ENCODE data around the gene AURKA.

The AURKA gene

GRCh38 chr20:56371977-56372376 is 20.0 kb downstream of the AURKA start:
- H3K9me3 ChIP-seq (replicated peaks; ENCODE audit: insufficient read depth, low read length) = no peaks in the 10 kb centered on the region
- H3K9me2 ChIP-seq (replicated peaks; ENCODE audit: insufficient read depth, low read length) = no peaks in the 10 kb centered on the region
- peaks cover 37% of the 10 kb centered on the region for H3K79me2 ChIP-seq (ENCODE audit: low read length)
- no peaks in the 10 kb centered on the region for H3K4me1 ChIP-seq (ENCODE audit: low read length)
- no peaks in the 10 kb centered on the region for H4K20me1 ChIP-seq (ENCODE audit: insufficient read depth, low read length)
- H3F3A ChIP-seq (ENCODE audit: insufficient read depth, low read length) = 0 out of 2 replicates have a peak, but pooled peaks cover 3% of the 10 kb centered on the region
- H3K4me2 ChIP-seq (ENCODE audit: low read depth, low read length) = no peak overlapping the region
- no peak for DNase-seq
- H2AFZ ChIP-seq (ENCODE audit: low read length) = no peak overlapping the region
- no peak for TF ChIP-seq CTCF (IDR thresholded peaks at IDR 0.05; ENCODE audit: low read length)
- TF ChIP-seq EZH2 (optimal IDR thresholded peaks at IDR 0.05; ENCODE audit: low read depth, low read length) = no peak
- H3K27me3 ChIP-seq (replicated peaks; ENCODE audit: insufficient read depth, low read length) = no peaks in the 10 kb centered on the region
- H3K27ac ChIP-seq (ENCODE audit: low read length) = no peak overlapping the region
- no peak overlapping the region for H3K4me3 ChIP-seq (ENCODE audit: low read length)
- peaks cover 12% of the 10 kb centered on the region; the same call in 1 of the 2 replicates for H3K36me3 ChIP-seq (replicated peaks; ENCODE audit: insufficient read depth, low read length)
- H3K9ac ChIP-seq (ENCODE audit: low read length) = no peak overlapping the region

GRCh38 chr20:56369179-56369578 is 22.8 kb downstream of the AURKA start:
- Histone ChIP-seq H3K9ac (ENCODE audit: low read length) (no peak overlapping the region), H3K4me2 (ENCODE audit: low read depth, low read length) (no peak overlapping the region), H3K27ac (ENCODE audit: low read length) (no peak overlapping the region), H4K20me1 (ENCODE audit: insufficient read depth, low read length) (no peaks in the 10 kb centered on the region), H3K27me3 (replicated peaks; ENCODE audit: insufficient read depth, low read length) (no peaks in the 10 kb centered on the region), H3K4me1 (ENCODE audit: low read length) (no peaks in the 10 kb centered on the region), H3K36me3 (replicated peaks; ENCODE audit: insufficient read depth, low read length) (peaks cover 6% of the 10 kb centered on the region; the same call in 1 of the 2 replicates), H3F3A (ENCODE audit: insufficient read depth, low read length) (0 out of 2 replicates have a peak, but pooled peaks cover 3% of the 10 kb centered on the region), H3K9me3 (replicated peaks; ENCODE audit: insufficient read depth, low read length) (no peaks in the 10 kb centered on the region), H3K9me2 (replicated peaks; ENCODE audit: insufficient read depth, low read length) (no peaks in the 10 kb centered on the region), H2AFZ (ENCODE audit: low read length) (no peak overlapping the region), H3K79me2 (ENCODE audit: low read length) (peaks cover 14% of the 10 kb centered on the region), H3K4me3 (ENCODE audit: low read length) (no peak overlapping the region)
- no peak for TF ChIP-seq CTCF (IDR thresholded peaks at IDR 0.05; ENCODE audit: low read length)
- TF ChIP-seq EZH2phosphoT487 (IDR thresholded peaks at IDR 0.05; ENCODE audit: low read length) = no peak
- no peak for DNase-seq

- Histone ChIP-seq H3K9me2 (replicated peaks; ENCODE audit: insufficient read depth, low read length) (no peaks in the 10 kb centered on the region), H3K4me2 (ENCODE audit: low read depth, low read length) (no peak overlapping the region), H3K9me3 (replicated peaks; ENCODE audit: insufficient read depth, low read length) (no peaks in the 10 kb centered on the region), H3K36me3 (replicated peaks; ENCODE audit: insufficient read depth, low read length) (no peaks in the 10 kb centered on the region; the same call in 1 of the 2 replicates), H3K27me3 (replicated peaks; ENCODE audit: insufficient read depth, low read length) (no peaks in the 10 kb centered on the region), H3K27ac (ENCODE audit: low read length) (no peak overlapping the region), H4K20me1 (ENCODE audit: insufficient read depth, low read length) (no peaks in the 10 kb centered on the region), H3F3A (ENCODE audit: insufficient read depth, low read length) (0 out of 2 replicates have a peak, but pooled peaks cover 3% of the 10 kb centered on the region), H2AFZ (ENCODE audit: low read length) (no peak overlapping the region), H3K79me2 (ENCODE audit: low read length) (peaks cover 9% of the 10 kb centered on the region; the same call in 1 of the 2 replicates), H3K4me3 (ENCODE audit: low read length) (no peak overlapping the region), H3K9ac (ENCODE audit: low read length) (no peak overlapping the region), H3K4me1 (ENCODE audit: low read length) (no peaks in the 10 kb centered on the region)
- no peak for DNase-seq
- TF ChIP-seq EZH2phosphoT487 (IDR thresholded peaks at IDR 0.05; ENCODE audit: low read length) = no peak
- TF ChIP-seq CTCF (IDR thresholded peaks at IDR 0.05; ENCODE audit: low read length) = no peak
- TF ChIP-seq EZH2 (optimal IDR thresholded peaks at IDR 0.05; ENCODE audit: low read depth, low read length) = no peak
Observed at GRCh38 chr20:56368351-56369134, 23.5 kb downstream of the AURKA start.

Measured in MM.1S (cell line).